ENCODE results near the gene CLDND2. TPM values are rescaled to one million over a fixed set of nuclear protein-coding genes. Genes with fewer than 3 reads are reported as not detected.
"Not testable (repeated sequence)": the region's sequence is repeated elsewhere in the genome, so short reads cannot be mapped to it uniquely, and the experiment has no call there.

CLDND2 gene
- not detected for total RNA-seq
- long read RNA-seq = 0 reads

- intact Hi-C loops (cut with micrococcal nuclease) = no loop called here
- DNase-seq (no peak), ATAC-seq (no peak)
Observed at GRCh38 chr19:51368366-51369282, at the start of gene CLDND2. Gene CLDND2 (minus strand): TSS chr19:51369003. CDS start chr19:51368577, 426 bp downstream.

- intact Hi-C loops (cut with micrococcal nuclease) = no loop called here
- ATAC-seq (no peak), DNase-seq (no peak)
Observed at GRCh38 chr19:51417810-51418157, 49.0 kb upstream of the CLDND2 start.

DNA sequence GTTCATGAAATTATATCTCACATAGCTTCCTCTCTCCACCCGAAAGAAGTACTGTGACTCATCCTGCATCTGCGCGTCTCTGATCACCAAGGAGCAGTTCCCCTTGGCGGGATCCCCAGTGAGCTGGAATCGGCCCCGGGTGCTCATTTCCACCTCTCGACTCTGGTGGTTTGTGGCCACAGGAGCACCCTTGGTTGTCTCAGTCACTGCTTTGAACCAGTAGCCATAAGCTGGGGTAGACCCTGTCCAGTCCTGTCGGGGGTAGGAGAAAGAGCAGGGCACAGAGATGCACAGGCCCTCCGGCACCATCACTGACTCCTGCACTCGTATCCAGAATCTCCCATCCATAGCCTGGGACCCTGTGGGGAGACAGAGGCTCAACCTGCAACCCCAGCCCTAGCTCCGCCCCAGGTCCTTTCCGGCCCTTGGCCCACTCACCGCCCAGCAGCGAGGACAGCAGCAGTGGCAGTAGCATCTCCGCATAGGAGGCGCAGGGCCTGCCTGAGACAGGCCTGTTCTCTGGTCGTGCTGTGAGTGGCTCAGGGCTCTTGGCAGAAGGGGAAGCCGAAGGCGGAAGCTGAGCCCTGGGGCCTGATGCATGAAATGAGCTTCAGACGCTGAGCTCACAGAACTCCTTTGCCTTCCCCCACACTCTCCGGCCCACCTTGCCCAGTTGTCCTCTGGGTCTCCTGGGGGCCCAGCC lies 48.5 kb upstream of the CLDND2 start, which contains the start of gene SIGLEC10:
Gene SIGLEC10 (minus strand): TSS at position 536 of the 703 bp plus-strand sequence. CDS start 61 bp downstream, at position 475.
- intact Hi-C loops (cut with micrococcal nuclease) = no loop called here
- DNase-seq (peak; percentile 61), ATAC-seq (peak; percentile 65)

GRCh38 chr19:51416422-51416821 lies 47.6 kb upstream of the CLDND2 start:
- ATAC-seq; intact Hi-C loops (cut with micrococcal nuclease); DNase-seq: not testable (repeated sequence)

GRCh38 chr19:51415187-51415586 lies 46.4 kb upstream of the CLDND2 start:
- DNase-seq = no peak
- intact Hi-C loops (cut with micrococcal nuclease) = no loop called here
- ATAC-seq = no peak

DNA sequence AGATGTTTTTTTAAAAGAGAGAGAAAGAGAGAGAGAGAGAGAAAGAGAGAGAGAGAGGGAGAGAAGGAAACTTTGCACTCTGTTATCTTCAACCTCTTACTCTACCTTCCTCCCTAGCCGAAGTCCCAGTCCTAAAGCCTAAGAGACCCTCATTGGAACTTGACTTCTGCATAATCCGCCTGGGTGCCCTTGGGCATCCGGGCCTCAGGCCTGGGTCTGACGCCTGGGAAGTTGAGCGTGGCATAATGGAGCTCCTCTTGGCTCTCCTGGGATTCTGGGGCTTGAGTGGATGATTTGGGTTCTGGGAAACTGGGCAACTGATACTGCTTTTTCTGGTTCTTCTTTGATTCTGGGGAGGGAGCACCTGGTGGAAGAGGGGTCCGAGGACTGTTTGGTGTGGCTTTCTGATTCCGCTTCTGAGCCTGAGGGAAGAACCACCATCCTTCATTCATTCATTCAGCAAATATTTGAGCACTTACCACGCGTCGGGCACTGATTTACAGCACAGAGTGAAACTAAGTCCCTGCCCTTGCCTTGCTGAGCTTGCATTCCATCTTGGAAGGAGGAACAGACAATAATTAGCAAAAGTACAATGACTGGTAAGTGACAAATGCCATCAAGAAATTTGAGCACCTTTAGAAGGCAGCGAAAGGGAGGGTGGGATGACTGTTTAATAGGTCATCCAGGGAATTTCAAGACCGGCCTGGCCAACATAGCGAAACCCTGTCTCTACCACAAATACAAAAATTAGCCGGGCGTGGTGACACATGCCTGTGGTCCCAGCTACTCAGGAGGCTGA lies 42.3 kb upstream of the CLDND2 start:
- DNase-seq = no peak
- ATAC-seq = no peak
- intact Hi-C loops (cut with micrococcal nuclease) = no loop called here

GRCh38 chr19:51407511-51408131 lies 38.8 kb upstream of the CLDND2 start:
- intact Hi-C loops (cut with micrococcal nuclease) = no loop called here
- DNase-seq = no peak
- no peak for ATAC-seq

- DNase-seq (no peak), ATAC-seq (no peak)
- intact Hi-C loops (cut with micrococcal nuclease) = no loop called here
Observed at GRCh38 chr19:51402117-51402516, 33.3 kb upstream of the CLDND2 start.

DNA sequence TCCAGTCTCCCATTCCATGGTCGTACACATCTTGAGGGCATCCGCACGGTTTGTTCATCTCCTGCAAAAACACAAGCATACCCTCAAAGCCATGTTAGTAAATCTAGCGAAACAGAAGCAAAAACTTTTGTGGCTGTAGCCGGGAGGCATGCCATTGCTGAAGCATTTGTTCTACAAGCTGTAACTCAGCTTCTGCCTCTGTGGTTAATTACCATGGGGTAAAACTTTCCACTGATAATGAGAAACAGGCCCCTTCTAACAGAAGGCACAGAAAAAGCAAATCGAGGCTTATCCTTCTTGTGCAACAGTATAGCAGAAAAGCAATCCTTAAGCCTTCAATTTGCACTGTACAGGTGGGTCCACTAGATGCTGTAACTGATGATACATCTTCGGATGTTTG lies 31.1 kb upstream of the CLDND2 start:
- ATAC-seq; DNase-seq; intact Hi-C loops (cut with micrococcal nuclease): not testable (repeated sequence)

DNA sequence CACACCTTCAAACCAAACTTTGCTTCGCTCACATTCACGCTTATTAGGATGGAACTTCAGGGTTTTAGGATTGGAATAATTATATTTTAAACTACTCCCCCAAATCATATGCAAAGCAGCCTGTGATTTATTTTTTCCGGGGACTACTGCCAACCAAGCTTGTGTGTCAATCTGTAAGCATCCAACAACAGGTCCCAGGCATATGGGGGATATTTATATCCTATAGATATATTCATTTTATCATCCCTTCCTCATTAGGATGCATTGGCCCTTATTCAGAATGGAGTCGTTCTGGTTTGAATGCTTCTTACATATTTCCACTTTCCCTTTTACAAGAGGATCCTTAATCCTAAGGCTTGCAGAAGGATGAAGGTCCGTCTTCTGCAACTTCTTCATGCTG lies 30.4 kb upstream of the CLDND2 start:
- ATAC-seq (no peak), DNase-seq (no peak)
- intact Hi-C loops (cut with micrococcal nuclease) = no loop called here

GRCh38 chr19:51398096-51398704 lies 29.4 kb upstream of the CLDND2 start:
- ATAC-seq (no peak), DNase-seq (no peak)
- intact Hi-C loops (cut with micrococcal nuclease) = no loop called here

DNA sequence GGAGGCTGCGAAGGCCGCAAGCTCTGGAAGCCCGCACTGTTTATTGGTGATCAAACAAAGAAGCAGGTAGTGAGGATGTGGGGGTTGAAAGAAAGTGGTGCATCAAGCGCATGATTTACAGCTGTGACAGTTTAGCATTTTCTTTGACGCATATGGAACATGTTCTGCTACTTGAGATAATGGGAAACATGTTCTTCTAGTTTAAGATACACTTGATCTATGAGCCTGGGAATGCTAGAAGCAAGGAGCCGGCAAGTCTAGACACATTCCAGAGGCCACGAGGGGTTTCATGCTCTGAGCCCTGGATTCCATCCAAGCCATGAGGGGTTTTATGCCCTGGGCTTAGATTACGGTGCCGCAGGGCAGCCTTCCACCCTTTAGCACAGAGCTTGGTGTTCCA lies 28.6 kb upstream of the CLDND2 start:
- DNase-seq; ATAC-seq; intact Hi-C loops (cut with micrococcal nuclease): not testable (repeated sequence)

DNA sequence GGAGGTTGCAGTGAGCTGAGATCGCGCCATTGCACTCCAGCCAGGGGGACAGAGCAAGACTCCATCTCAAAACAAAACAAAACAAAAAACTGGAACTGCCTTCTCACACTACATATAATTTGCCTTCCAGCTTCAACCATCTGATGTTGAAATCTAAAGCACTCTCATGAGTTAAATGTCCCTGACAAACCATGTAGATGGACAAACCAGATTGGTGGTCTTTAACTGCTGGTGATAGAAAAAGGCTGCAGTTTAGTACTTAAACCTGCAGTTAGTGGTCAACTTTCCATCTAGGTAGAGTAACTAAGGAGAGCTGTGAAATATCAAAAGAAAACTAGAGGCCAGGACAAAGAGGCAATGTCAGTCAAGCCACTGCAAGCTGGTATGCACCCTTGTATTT lies 27.4 kb upstream of the CLDND2 start:
- intact Hi-C loops (cut with micrococcal nuclease) = no loop called here
- no peak for ATAC-seq
- no peak for DNase-seq

DNA sequence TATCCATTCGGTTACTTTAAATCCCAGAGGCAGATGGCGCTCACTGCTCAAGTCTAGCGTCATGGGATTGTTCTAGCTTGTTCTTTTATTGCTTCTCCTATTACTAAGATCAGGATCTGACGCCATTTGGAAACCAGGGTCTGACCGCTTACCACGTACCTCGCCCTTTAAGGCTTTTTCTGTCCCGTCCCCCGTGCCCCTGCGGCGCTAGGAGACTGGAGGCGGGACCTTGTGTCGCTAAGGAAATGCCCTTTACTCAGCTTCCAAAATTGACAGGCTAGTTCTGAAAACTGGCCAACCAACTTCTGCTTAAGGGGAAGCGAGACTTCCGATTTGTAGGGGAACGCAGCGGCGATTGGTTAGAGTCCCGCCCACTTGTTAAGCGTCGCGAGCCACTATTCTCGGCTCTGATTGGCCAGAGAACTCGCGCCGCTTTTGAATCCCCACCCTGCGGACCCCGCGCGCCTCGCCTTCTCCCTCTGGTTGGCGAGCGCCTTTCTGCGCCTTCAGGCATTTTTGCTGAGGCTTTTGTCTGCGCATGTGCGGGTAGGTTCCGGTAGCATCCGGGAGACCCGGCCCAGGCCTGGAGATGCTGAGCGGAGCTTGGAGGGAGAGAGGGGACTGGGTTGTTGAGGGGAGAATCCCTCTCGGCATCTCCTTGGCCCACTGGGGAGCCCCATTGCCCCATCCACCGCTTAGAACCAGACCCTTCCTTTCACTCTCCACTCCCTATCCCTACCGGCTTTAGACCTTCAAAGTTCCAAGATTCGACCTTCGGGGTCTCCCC lies 25.4 kb upstream of the CLDND2 start:
- ATAC-seq (peak; percentile 99), DNase-seq (peak; percentile 91)
- intact Hi-C loops (cut with micrococcal nuclease) = no loop called here

GRCh38 chr19:51392701-51393100 lies 23.9 kb upstream of the CLDND2 start:
- intact Hi-C loops (cut with micrococcal nuclease) = no loop called here
- ATAC-seq (no peak), DNase-seq (no peak)

- no peak for ATAC-seq
- intact Hi-C loops (cut with micrococcal nuclease) = no loop called here
Observed at GRCh38 chr19:51391073-51391611, 22.3 kb upstream of the CLDND2 start.

DNA sequence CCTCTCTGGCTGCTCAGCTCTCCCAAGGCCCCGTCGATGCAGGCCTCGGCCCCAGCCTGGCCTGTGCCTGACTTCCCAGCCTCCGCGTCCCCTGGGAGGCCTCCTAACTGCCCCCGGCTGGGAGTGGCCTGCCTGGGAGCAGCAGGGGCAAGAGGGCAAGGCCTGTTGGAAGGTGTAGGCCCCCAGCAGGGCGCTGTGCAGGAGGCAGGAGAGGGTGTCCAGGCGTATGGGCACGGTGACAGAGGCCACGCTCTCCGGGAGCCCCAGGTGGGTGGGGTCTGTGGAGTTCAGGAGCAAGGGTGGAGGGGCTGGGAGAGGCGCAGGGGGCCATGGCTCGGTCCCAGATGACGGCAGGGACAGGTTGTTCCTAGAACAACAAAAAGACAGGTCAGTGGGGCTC lies 20.3 kb upstream of the CLDND2 start:
- no peak for DNase-seq
- intact Hi-C loops (cut with micrococcal nuclease) = no loop called here
- no peak for ATAC-seq

More at GRCh38 chr19:51391073-51391611, 22.3 kb upstream of the CLDND2 start:
- no peak for DNase-seq

Data from left ventricle myocardium superior (tissue), 1 donor.